Measurements from ENCODE around the gene TBC1D24. TPM values are rescaled to one million over a fixed set of nuclear protein-coding genes. Genes with fewer than 3 reads are reported as not detected.

The TBC1D24 gene
- total and polyA plus RNA-seq, 9 of the 15 experiments (the other 6 are each of a cell fraction or from before 2014, with no cell fraction given), result 1.7 to 22.6 (median 7.2) TPM

DNA sequence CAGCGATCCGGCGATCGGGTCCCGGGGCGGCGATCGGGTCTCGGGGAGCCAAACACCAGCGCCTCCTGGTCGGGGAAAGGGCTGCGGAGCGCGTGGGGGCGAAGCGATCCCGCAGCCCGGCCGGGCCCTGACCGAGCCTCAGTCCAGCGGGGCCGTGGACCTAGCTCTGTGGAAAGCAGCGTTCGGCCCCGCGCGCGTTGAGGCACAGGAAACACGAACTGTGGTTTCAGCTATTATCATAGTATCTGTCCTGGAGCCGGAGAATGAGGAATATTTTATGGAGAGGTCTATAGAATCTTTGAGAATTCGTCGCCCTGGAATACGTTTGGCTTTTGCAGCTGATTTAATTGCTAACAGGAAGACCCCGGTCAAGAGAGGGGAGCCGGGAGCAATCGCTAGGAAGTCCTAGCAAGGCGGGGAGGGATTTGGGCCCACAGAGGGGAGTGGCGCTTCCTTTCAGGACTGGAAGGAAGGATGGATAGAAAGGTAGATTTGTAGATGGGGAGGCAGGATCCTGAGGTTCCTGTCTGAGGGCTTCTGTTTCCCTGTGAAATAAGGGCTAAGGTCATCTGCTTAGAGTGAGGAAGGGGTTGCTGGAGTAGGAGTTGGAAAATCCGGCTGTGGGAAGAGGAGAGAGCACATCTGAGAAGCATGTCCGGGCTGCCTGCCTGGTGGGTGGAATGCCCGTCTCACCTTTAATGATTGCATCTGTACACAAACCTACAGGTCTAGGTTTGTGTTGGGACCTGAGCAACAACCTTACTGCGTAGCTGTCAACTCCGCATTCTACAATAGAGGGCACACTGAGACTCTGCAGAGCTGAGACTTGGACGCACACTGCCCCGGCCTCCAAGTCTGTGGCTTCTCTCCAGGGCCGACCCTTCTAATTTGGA, 44.9 kb upstream of the TBC1D24 start (continued):
- TF ChIP-seq U2AF1 (optimal IDR thresholded peaks at IDR 0.05; ENCODE audit: low read depth, low read length) (no peak), NR1H2 (CRISPR knock-in tag; IDR thresholded peaks at IDR 0.05) (no peak), SMARCE1 (IDR thresholded peaks at IDR 0.05) (0 out of 2 replicates have a peak, but pooled peaks have one; percentile 21), NFE2 (IDR thresholded peaks at IDR 0.05; ENCODE audit: low read depth) (no peak), RUNX1 (IDR thresholded peaks at IDR 0.05; ENCODE audit: low read depth) (no peak), BRD4 (IDR thresholded peaks at IDR 0.05) (0 out of 2 replicates have a peak, but pooled peaks have one; percentile 41), ZNF197 (CRISPR knock-in tag; IDR thresholded peaks at IDR 0.05; ENCODE audit: low read depth) (no peak), NCOA2 (IDR thresholded peaks at IDR 0.05; ENCODE audit: partially characterized antibody in 2 of 2) (no peak)
- TF ChIP-seq, protein P1, sequence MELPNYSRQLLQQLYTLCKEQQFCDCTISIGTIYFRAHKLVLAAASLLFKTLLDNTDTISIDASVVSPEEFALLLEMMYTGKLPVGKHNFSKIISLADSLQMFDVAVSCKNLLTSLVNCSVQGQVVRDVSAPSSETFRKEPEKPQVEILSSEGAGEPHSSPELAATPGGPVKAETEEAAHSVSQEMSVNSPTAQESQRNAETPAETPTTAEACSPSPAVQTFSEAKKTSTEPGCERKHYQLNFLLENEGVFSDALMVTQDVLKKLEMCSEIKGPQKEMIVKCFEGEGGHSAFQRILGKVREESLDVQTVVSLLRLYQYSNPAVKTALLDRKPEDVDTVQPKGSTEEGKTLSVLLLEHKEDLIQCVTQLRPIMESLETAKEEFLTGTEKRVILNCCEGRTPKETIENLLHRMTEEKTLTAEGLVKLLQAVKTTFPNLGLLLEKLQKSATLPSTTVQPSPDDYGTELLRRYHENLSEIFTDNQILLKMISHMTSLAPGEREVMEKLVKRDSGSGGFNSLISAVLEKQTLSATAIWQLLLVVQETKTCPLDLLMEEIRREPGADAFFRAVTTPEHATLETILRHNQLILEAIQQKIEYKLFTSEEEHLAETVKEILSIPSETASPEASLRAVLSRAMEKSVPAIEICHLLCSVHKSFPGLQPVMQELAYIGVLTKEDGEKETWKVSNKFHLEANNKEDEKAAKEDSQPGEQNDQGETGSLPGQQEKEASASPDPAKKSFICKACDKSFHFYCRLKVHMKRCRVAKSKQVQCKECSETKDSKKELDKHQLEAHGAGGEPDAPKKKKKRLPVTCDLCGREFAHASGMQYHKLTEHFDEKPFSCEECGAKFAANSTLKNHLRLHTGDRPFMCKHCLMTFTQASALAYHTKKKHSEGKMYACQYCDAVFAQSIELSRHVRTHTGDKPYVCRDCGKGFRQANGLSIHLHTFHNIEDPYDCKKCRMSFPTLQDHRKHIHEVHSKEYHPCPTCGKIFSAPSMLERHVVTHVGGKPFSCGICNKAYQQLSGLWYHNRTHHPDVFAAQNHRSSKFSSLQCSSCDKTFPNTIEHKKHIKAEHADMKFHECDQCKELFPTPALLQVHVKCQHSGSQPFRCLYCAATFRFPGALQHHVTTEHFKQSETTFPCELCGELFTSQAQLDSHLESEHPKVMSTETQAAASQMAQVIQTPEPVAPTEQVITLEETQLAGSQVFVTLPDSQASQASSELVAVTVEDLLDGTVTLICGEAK (IDR thresholded peaks at IDR 0.05), result peak; percentile 23; the same call in 1 of the 2 replicates
- TF ChIP-seq, protein P1 (CRISPR knock-in tag; IDR thresholded peaks at IDR 0.05), result no peak
- TF ChIP-seq, protein P2, sequence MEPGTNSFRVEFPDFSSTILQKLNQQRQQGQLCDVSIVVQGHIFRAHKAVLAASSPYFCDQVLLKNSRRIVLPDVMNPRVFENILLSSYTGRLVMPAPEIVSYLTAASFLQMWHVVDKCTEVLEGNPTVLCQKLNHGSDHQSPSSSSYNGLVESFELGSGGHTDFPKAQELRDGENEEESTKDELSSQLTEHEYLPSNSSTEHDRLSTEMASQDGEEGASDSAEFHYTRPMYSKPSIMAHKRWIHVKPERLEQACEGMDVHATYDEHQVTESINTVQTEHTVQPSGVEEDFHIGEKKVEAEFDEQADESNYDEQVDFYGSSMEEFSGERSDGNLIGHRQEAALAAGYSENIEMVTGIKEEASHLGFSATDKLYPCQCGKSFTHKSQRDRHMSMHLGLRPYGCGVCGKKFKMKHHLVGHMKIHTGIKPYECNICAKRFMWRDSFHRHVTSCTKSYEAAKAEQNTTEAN (CRISPR knock-in tag; IDR thresholded peaks at IDR 0.05), result no peak
